Upper lobe of right lung (tissue), 1 donor: Measurements from ENCODE around the gene DNAH10. TPM values are rescaled to one million over a fixed set of nuclear protein-coding genes. Genes with fewer than 3 reads are reported as not detected.
"Not testable (repeated sequence)": the region's sequence is repeated elsewhere in the genome, so short reads cannot be mapped to it uniquely, and the experiment has no call there.

Experiments used
- ATAC-seq: fragments of 200-7000 bp; cut with Tn5 transposase; one replicate; pipeline ENCODE4 v1.9.1; 2020; ENCODE audit warnings: mild to moderate bottlenecking, moderate library complexity
- DNase-seq: peaks from one replicate; pipeline ENCODE4 v3.0.0-alpha.2; 2020
- H3K27ac ChIP-seq: fragments of 200-600 bp; one replicate; pipeline ENCODE4 v1.8.0; 2022
- H3K27me3 ChIP-seq: fragments of 200-600 bp; one replicate; pipeline ENCODE4 v1.8.0; 2022; ENCODE audit warnings: mild to moderate bottlenecking
- H3K36me3 ChIP-seq: fragments of 200-600 bp; one replicate; pipeline ENCODE4 v1.8.0; 2022
- H3K4me1 ChIP-seq: fragments of 200-600 bp; one replicate; pipeline ENCODE4 v1.8.0; 2022
- H3K4me3 ChIP-seq: fragments of 200-600 bp; one replicate; pipeline ENCODE4 v1.8.0; 2022; ENCODE audit warnings: mild to moderate bottlenecking
- H3K9me3 ChIP-seq: fragments of 200-600 bp; one replicate; pipeline ENCODE4 v1.8.0; 2022
- CTCF ChIP-seq: fragments of 200-600 bp; IDR thresholded peaks from one replicate; pipeline ENCODE4 v1.8.0; 2022; ENCODE audit warnings: antibody characterized with exemption
- intact Hi-C: fragments of 100-400 bp; cut with DNase I; formaldehyde crosslinking; loops from one replicate; pipeline ENCODE4 v1.11.0; 2022
- total RNA-seq: library from RNA; stranded (reverse); fragmentation: NEBNext Ultra II Directional; extraction: Animal tissue kit (Norgen Biotek cat#: 25700); gene quantifications from one replicate; pipeline ENCODE4 v1.2.1, GENCODE V29; 2021
- donor health status: DM: no; HTN: yes; CAD: no; lungs with severe emphysema.

Gene DNAH10
- total RNA-seq, 1 donor from 2014 or later, result 0.23 TPM

GRCh38 chr12:123908884-123909725 is 147.0 kb downstream of the DNAH10 start:
- ATAC-seq (no peak), DNase-seq (no peak)
- H3K9me3 ChIP-seq, result no peaks in the 10 kb centered on the region
- no peaks in the 10 kb centered on the region for H3K36me3 ChIP-seq
- intact Hi-C loops, result loop anchor here (10.0 kb wide), 2 partner anchors 76 to 866 kb away; no protein-coding TSS in a partner anchor
- no peak overlapping the region for H3K27ac ChIP-seq
- H3K27me3 ChIP-seq, result no peaks in the 10 kb centered on the region
- no peaks in the 10 kb centered on the region for H3K4me1 ChIP-seq
- no peak for TF ChIP-seq CTCF
- no peak overlapping the region for H3K4me3 ChIP-seq

DNA sequence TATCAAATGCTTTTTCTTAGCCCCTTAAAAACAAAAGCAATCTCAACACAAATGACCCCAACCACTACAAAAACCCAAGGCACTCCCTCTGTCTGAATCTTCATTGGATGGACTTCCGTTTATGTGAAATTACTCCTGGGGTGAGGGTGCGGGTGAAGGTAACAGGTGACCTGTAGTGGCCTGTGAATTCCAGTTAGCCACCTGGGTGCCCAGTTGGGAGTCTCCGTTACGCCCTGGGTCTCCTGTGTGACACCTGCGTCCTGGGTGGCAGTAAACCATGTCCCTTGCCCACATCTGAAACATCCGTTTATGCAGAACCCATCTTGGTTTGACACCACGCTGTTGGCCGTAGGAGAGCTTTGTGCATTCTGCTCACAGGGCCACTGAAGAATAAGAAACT is 148.0 kb downstream of the DNAH10 start:
- Histone ChIP-seq H3K4me1 (no peaks in the 10 kb centered on the region), H3K27me3 (no peaks in the 10 kb centered on the region), H3K36me3 (no peaks in the 10 kb centered on the region), H3K9me3 (no peaks in the 10 kb centered on the region), H3K27ac (no peak overlapping the region), H3K4me3 (no peak overlapping the region)
- DNase-seq (no peak), ATAC-seq (no peak)
- no peak for TF ChIP-seq CTCF
- intact Hi-C loops, result no loop called here

DNA sequence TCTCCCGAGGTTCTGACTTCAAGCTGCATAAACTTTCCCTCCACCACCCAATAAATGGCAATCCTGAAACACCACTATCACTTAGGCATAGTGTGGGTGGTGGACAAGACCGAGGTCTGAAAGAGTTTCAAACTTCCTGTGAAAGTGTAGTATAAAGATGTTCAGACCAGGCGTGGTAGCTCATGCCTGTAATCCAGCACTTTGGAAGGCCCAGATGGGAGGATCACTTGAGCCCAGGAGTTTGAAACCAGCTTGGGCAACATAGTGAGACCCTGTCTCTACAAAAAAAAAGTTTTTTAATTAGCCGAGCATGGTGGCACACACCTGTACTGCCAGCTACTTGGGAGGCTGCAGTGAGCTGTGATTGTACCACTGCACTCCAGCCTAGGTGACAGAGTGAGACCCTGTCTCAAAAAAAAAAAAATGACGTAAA is 148.7 kb downstream of the DNAH10 start:
- ATAC-seq (no peak), DNase-seq (no peak)
- Histone ChIP-seq H3K27ac (no peak overlapping the region), H3K9me3 (no peaks in the 10 kb centered on the region), H3K27me3 (no peaks in the 10 kb centered on the region), H3K36me3 (no peaks in the 10 kb centered on the region), H3K4me3 (no peak overlapping the region), H3K4me1 (no peaks in the 10 kb centered on the region)
- TF ChIP-seq CTCF, result no peak
- intact Hi-C loops, result no loop called here

DNA sequence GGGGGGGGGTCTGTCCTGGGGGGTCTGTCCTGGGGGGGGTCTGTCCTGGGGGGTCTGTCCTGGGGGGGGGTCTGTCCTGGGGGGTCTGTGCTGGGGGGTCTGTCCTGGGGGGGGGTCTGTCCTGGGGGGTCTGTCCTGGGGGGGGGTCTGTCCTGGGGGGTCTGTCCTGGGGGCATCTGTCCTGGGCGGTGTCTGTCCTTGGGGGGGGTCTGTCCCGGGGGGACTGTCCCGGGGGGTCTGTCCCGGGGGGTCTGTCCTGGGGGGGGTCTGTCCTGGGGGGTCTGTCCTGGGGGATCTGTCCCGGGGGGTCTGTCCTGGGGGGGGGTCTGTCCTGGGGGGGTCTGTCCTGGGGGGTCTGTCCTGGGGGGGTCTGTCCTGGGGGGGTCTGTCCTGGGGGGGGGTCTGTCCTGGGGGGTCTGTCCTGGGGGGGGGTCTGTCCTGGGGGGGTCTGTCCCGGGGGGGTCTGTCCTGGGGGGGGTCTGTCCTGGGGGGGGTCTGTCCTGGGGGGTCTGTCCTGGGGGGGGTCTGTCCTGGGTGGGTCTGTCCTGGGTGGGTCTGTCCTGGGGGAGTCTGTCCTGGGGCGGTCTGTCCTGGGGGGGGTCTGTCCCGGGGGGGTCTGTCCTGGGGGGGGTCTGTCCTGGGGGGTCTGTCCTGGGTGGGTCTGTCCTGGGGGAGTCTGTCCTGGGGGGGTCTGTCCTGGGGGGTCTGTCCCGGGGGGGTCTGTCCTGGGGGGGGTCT is 149.7 kb downstream of the DNAH10 start:
- H3K27me3 ChIP-seq, H3K27ac ChIP-seq, DNase-seq, H3K36me3 ChIP-seq, intact Hi-C loops, H3K9me3 ChIP-seq, ATAC-seq, H3K4me1 ChIP-seq, H3K4me3 ChIP-seq: not testable (repeated sequence)

- DNase-seq (no peak), ATAC-seq (no peak)
- no peaks in the 10 kb centered on the region for H3K4me1 ChIP-seq
- intact Hi-C loops, result no loop called here
- H3K4me3 ChIP-seq, result no peak overlapping the region
- H3K9me3 ChIP-seq, result no peaks in the 10 kb centered on the region
- TF ChIP-seq CTCF, result no peak
- H3K27me3 ChIP-seq, result no peaks in the 10 kb centered on the region
- H3K27ac ChIP-seq, result no peak overlapping the region
- no peaks in the 10 kb centered on the region for H3K36me3 ChIP-seq
Measured at GRCh38 chr12:123912415-123913380, 150.6 kb downstream of the DNAH10 start.
